Osteocyte (in vitro differentiated cells): Measurements from ENCODE around the gene LCOR. TPM values are rescaled to one million over a fixed set of nuclear protein-coding genes. Genes with fewer than 3 reads are reported as not detected.

Experiments
- DNase-seq: peaks from one replicate; pipeline ENCODE4 v3.0.0; 2021; ENCODE audit warnings: mixed read lengths; ENCODE audit not compliant: unreplicated experiment; ENCODE audit errors: extremely low spot score
- H3K27ac Mint-ChIP-seq: one replicate; pipeline ENCODE4 v1.8.0; 2021; ENCODE audit warnings: mild to moderate bottlenecking, mixed read lengths; ENCODE audit not compliant: unreplicated experiment
- H3K27me3 Mint-ChIP-seq: one replicate; pipeline ENCODE4 v1.8.0; 2021; ENCODE audit warnings: mixed read lengths; ENCODE audit not compliant: unreplicated experiment
- H3K36me3 Mint-ChIP-seq: one replicate; pipeline ENCODE4 v1.8.0; 2021; ENCODE audit warnings: mixed read lengths; ENCODE audit not compliant: unreplicated experiment
- H3K4me1 Mint-ChIP-seq: one replicate; pipeline ENCODE4 v1.8.0; 2021; ENCODE audit warnings: mixed read lengths; ENCODE audit not compliant: unreplicated experiment
- H3K4me3 Mint-ChIP-seq: one replicate; pipeline ENCODE4 v1.8.0; 2021; ENCODE audit warnings: mild to moderate bottlenecking, moderate library complexity, mixed read lengths; ENCODE audit not compliant: unreplicated experiment
- H3K9me3 Mint-ChIP-seq: one replicate; pipeline ENCODE4 v1.8.0; 2021; ENCODE audit warnings: mixed read lengths; ENCODE audit not compliant: unreplicated experiment
- CTCF ChIP-seq: fragments of 200-600 bp; sonication (generic); IDR thresholded peaks from 2 replicates; pipeline ENCODE4 v1.5.0; 2021; ENCODE audit warnings: antibody characterized with exemption, mild to moderate bottlenecking, moderate library complexity
- total RNA-seq: library from RNA; stranded (reverse); gene quantifications from 2 replicates; pipeline ENCODE4 v1.2.1, GENCODE V29; 2021

Gene LCOR
- total RNA-seq, 1 donor from 2014 or later = 22.6 TPM

GRCh38 chr10:96964131-96964530, 132.0 kb downstream of the LCOR start:
- H3K4me1 Mint-ChIP-seq = peaks cover 26% of the 10 kb centered on the region
- H3K36me3 Mint-ChIP-seq = peaks cover 13% of the 10 kb centered on the region
- H3K27ac Mint-ChIP-seq = no peak overlapping the region
- H3K27me3 Mint-ChIP-seq = no peaks in the 10 kb centered on the region
- no peak for DNase-seq
- no peak for TF ChIP-seq CTCF
- H3K9me3 Mint-ChIP-seq = no peaks in the 10 kb centered on the region
- no peak overlapping the region for H3K4me3 Mint-ChIP-seq

- peaks cover 12% of the 10 kb centered on the region for H3K4me1 Mint-ChIP-seq
- no peaks in the 10 kb centered on the region for H3K9me3 Mint-ChIP-seq
- no peak for DNase-seq
- no peak overlapping the region for H3K4me3 Mint-ChIP-seq
- H3K27me3 Mint-ChIP-seq = no peaks in the 10 kb centered on the region
- no peak for TF ChIP-seq CTCF
- H3K36me3 Mint-ChIP-seq = peaks cover 13% of the 10 kb centered on the region
- no peak overlapping the region for H3K27ac Mint-ChIP-seq
Measured at GRCh38 chr10:96967847-96968246, 135.7 kb downstream of the LCOR start.

DNA sequence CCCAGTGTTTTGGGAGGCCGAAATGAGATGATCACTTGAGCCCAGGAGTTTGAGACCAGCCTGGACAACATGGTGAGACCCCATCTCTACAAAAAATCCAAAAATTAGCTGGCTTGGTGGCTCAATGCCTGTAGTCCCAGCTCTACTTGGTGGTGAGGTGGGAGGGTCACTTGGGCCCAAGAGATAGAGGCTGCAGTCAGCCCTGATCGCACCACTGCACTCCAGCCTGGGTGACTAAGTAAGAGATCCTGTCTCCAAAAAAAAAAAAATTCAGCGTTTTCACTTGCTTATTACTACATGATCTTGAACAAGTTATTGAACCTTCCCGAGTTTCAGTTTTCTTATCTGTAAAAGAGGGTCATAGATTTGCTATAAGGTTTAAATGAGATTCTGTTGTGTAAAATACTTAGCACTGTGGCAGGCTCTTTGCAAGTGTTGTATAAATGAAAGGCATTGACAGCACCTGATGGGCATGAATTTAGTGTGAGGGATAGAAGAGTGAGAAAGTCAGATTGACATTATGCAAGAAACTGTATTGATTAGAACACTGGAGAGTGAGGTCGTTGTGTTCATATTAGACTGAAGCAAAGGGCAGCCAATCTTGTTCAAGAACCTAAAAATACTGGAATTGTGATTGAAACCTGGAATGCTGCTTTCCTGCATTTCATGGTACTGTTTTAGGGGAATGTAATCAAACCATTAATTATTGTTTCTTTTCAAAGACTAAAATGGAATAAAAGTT, 136.8 kb downstream of the LCOR start:
- Mint-ChIP-seq H3K9me3 (no peaks in the 10 kb centered on the region), H3K36me3 (peaks cover 13% of the 10 kb centered on the region), H3K4me3 (no peak overlapping the region), H3K27ac (no peak overlapping the region), H3K27me3 (no peaks in the 10 kb centered on the region), H3K4me1 (peaks cover 13% of the 10 kb centered on the region)
- TF ChIP-seq CTCF = no peak
- no peak for DNase-seq

DNA sequence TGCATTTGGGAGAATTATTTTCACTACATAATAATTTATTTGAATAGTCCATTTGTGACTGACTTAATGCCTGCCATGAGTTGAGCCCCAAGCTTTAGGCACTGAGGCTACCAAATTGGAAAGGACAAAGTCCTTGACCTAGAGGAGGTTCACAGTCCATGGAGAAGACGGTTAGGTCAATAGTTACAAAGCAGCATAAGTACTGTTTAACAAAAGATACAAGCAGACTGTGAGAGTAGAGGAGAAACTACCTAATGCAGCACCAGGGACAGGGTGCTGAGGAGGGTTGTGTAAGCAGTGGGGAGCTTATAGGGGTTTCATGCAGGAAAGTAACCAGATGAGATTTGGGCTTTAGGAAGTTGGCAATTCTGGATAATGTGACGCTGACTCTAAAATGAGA, 139.2 kb downstream of the LCOR start:
- no peak overlapping the region for H3K27ac Mint-ChIP-seq
- TF ChIP-seq CTCF = no peak
- H3K27me3 Mint-ChIP-seq = no peaks in the 10 kb centered on the region
- no peak overlapping the region for H3K4me3 Mint-ChIP-seq
- no peaks in the 10 kb centered on the region for H3K9me3 Mint-ChIP-seq
- H3K4me1 Mint-ChIP-seq = peaks cover 21% of the 10 kb centered on the region
- peaks cover 7% of the 10 kb centered on the region for H3K36me3 Mint-ChIP-seq
- DNase-seq = no peak

DNA sequence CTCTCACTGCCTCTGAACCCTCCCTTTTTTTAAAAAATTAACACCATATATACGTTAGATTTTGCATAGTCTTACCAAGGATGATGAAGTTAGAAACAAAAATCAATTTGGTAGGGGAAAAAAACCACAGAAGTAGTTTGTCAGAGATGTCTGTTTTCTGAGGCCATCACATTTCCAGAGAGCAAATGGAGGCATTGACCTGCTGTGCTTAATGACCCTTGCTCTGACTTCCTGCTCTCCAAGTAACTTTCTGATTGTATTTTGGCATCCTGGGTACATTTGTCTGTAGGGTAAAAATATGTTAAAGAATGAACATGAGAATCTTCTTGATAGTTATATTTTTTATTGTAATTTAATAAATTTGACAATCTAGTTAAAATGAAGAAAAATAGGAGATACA, 140.2 kb downstream of the LCOR start:
- Mint-ChIP-seq H3K36me3 (peaks cover 2% of the 10 kb centered on the region), H3K4me1 (peaks cover 19% of the 10 kb centered on the region), H3K27ac (no peak overlapping the region), H3K9me3 (no peaks in the 10 kb centered on the region), H3K4me3 (no peak overlapping the region), H3K27me3 (no peaks in the 10 kb centered on the region)
- TF ChIP-seq CTCF = no peak
- no peak for DNase-seq
